Caco-2 (cell line): ENCODE results near the gene CCDC70. TPM values are rescaled to one million over a fixed set of nuclear protein-coding genes. Genes with fewer than 3 reads are reported as not detected.
"Not testable (repeated sequence)": the region's sequence is repeated elsewhere in the genome, so short reads cannot be mapped to it uniquely, and the experiment has no call there.

Experiments
- BruUV-seq: library from RNA; stranded (reverse); fragments of 400-500 nt; replicated peaks from 2 replicates; lab custom pipeline; 2021; lab: Mats Ljungman, UMichigan
- CTCF ChIA-PET: fragments of 300-600 bp; sonication (Branson Sonifier 250); formaldehyde crosslinking; loops from one replicate; lab custom pipeline; 2022; ENCODE audit warnings: antibody characterized with exemption; lab: Charles Lee
- POLR2A ChIA-PET: fragments of 300-600 bp; sonication (Branson Sonifier 250); formaldehyde crosslinking; loops from one replicate; lab custom pipeline; 2022; ENCODE audit warnings: antibody characterized with exemption; lab: Charles Lee
- DNase-seq, 2 experiments: peaks; one replicate each; pipeline versions ENCODE4 v3.0.0 to v3.0.0-alpha.2; 2020 to 2022
- H3K27me3 ChIP-seq: replicated peaks from 2 replicates; pipeline ENCODE4 v1.6.0; 2011; ENCODE audit warnings: low read length; ENCODE audit not compliant: control insufficient read depth, insufficient read depth
- H3K36me3 ChIP-seq: 2 replicates; pipeline ENCODE4 v1.5.1; 2011; ENCODE audit warnings: low read length; ENCODE audit not compliant: control insufficient read depth, insufficient read depth
- H3K4me1 ChIP-seq: fragments of 250-450 bp; sonication (Bioruptor Pico); 2 replicates; pipeline ENCODE4 v1.5.1; 2020; ENCODE audit warnings: mild to moderate bottlenecking
- H3K4me3 ChIP-seq: 2 replicates; pipeline ENCODE4 v1.5.1; 2011; ENCODE audit warnings: low read depth, mild to moderate bottlenecking, control low read depth, low read length
- H3K9me3 ChIP-seq: fragments of 250-450 bp; sonication (Bioruptor Pico); 2 replicates; pipeline ENCODE4 v1.5.1; 2020; ENCODE audit warnings: mild to moderate bottlenecking, moderate library complexity
- H3K27ac Mint-ChIP-seq: one replicate; pipeline ENCODE4 v1.8.0; 2022; ENCODE audit warnings: mixed read lengths; ENCODE audit not compliant: unreplicated experiment
- H3K27me3 Mint-ChIP-seq: one replicate; pipeline ENCODE4 v1.8.0; 2022; ENCODE audit warnings: mixed read lengths; ENCODE audit not compliant: insufficient read depth, unreplicated experiment
- H3K36me3 Mint-ChIP-seq: one replicate; pipeline ENCODE4 v1.8.0; 2022; ENCODE audit warnings: mild to moderate bottlenecking, mixed read lengths; ENCODE audit not compliant: insufficient read depth, unreplicated experiment
- H3K4me1 Mint-ChIP-seq: one replicate; pipeline ENCODE4 v1.8.0; 2022; ENCODE audit warnings: low read depth, mixed read lengths; ENCODE audit not compliant: unreplicated experiment
- H3K4me3 Mint-ChIP-seq: one replicate; pipeline ENCODE4 v1.8.0; 2022; ENCODE audit warnings: mild to moderate bottlenecking, moderate library complexity, mixed read lengths; ENCODE audit not compliant: unreplicated experiment
- H3K9me3 Mint-ChIP-seq: one replicate; pipeline ENCODE4 v1.8.0; 2022; ENCODE audit warnings: mixed read lengths; ENCODE audit not compliant: unreplicated experiment
- CTCF ChIP-seq, 2 experiments: fragments of 200-600 bp in 1 of 2; IDR thresholded peaks; 1 replicate in 1 of 2; 2 replicates in 1 of 2; pipeline versions ENCODE4 v1.5.1 to v1.8.0; 2011 to 2022; ENCODE audit warnings: antibody characterized with exemption in 1 of 2, control low read depth in 1 of 2, inconsistent platforms in 1 of 2, low read depth in 1 of 2, low read length in 1 of 2, mild to moderate bottlenecking in 1 of 2, moderate library complexity in 1 of 2; ENCODE audit not compliant: insufficient read depth in 1 of 2, severe bottlenecking in 1 of 2, unreplicated experiment in 1 of 2
- intact Hi-C: fragments of 100-400 bp; cut with micrococcal nuclease; formaldehyde crosslinking; loops from one replicate; pipeline ENCODE4 v1.10.0; 2022; ENCODE audit not compliant: unreplicated experiment
- total RNA-seq: library from RNA; stranded (reverse); gene quantifications from 2 replicates; pipeline ENCODE4 v1.2.3, GENCODE V29; 2022

CCDC70 gene
- total RNA-seq, 1 experiment from 2014 or later = not detected

- ChIA-PET CTCF (no interaction called here), POLR2A (no interaction called here)
- Mint-ChIP-seq H3K4me1 (peaks cover 7% of the 10 kb centered on the region), H3K4me3 (no peak overlapping the region), H3K27me3 (no peaks in the 10 kb centered on the region), H3K36me3 (peaks cover under 1% of the 10 kb centered on the region), H3K27ac (no peak overlapping the region), H3K9me3 (no peaks in the 10 kb centered on the region)
- Histone ChIP-seq H3K4me1 (peaks cover 16% of the 10 kb centered on the region), H3K4me3 (no peak overlapping the region), H3K36me3 (no peaks in the 10 kb centered on the region), H3K9me3 (no peaks in the 10 kb centered on the region), H3K27me3 (no peaks in the 10 kb centered on the region)
- no peak for DNase-seq
- no peak for TF ChIP-seq CTCF (IDR thresholded peaks at IDR 0.05; ENCODE audit: insufficient read depth in 1 of 2, low read depth in 1 of 2, low read length in 1 of 2, severe bottlenecking in 1 of 2, unreplicated experiment in 1 of 2)
- no TSS peak for BruUV-seq
- intact Hi-C loops = no loop called here
Measured at GRCh38 chr13:51907040-51907732, 45.4 kb downstream of the CCDC70 start.

GRCh38 chr13:51909265-51909664 is 47.5 kb downstream of the CCDC70 start:
- H3K36me3 Mint-ChIP-seq, H3K27ac Mint-ChIP-seq, H3K9me3 Mint-ChIP-seq, CTCF ChIA-PET, H3K9me3 ChIP-seq, H3K27me3 Mint-ChIP-seq, H3K4me3 Mint-ChIP-seq, POLR2A ChIA-PET, H3K27me3 ChIP-seq, BruUV-seq, H3K36me3 ChIP-seq, H3K4me3 ChIP-seq, DNase-seq, intact Hi-C loops: not testable (repeated sequence)
- H3K4me1 Mint-ChIP-seq = peaks cover 13% of the 10 kb centered on the region
- peaks cover 24% of the 10 kb centered on the region for H3K4me1 ChIP-seq

- intact Hi-C loops = loop anchor here (5.0 kb wide), 1 partner anchor 87 kb away; no protein-coding TSS in a partner anchor
- Histone ChIP-seq H3K36me3 (no peaks in the 10 kb centered on the region), H3K4me3 (no peak overlapping the region), H3K9me3 (no peaks in the 10 kb centered on the region), H3K4me1 (peaks cover 18% of the 10 kb centered on the region), H3K27me3 (no peaks in the 10 kb centered on the region)
- H3K27me3 Mint-ChIP-seq = no peaks in the 10 kb centered on the region
- no peak overlapping the region for H3K27ac Mint-ChIP-seq
- H3K36me3 Mint-ChIP-seq = peaks cover 6% of the 10 kb centered on the region
- ChIA-PET CTCF (interaction anchor here (1.5 kb wide), 1 partner anchor 326 kb away, joined by 4 read pairs; no protein-coding TSS in a partner anchor), POLR2A (no interaction called here)
- H3K4me3 Mint-ChIP-seq = no peak overlapping the region
- H3K4me1 Mint-ChIP-seq = peaks cover 13% of the 10 kb centered on the region
- no peak for DNase-seq
- no peak for TF ChIP-seq CTCF (IDR thresholded peaks at IDR 0.05; ENCODE audit: insufficient read depth in 1 of 2, low read depth in 1 of 2, low read length in 1 of 2, severe bottlenecking in 1 of 2, unreplicated experiment in 1 of 2)
- H3K9me3 Mint-ChIP-seq = no peaks in the 10 kb centered on the region
- no TSS peak for BruUV-seq
Measured at GRCh38 chr13:51910508-51910907, 48.7 kb downstream of the CCDC70 start.
